ENCODE measurements around the gene CST3. TPM values are rescaled to one million over a fixed set of nuclear protein-coding genes. Genes with fewer than 3 reads are reported as not detected.
"Not testable (repeated sequence)": the region's sequence is repeated elsewhere in the genome, so short reads cannot be mapped to it uniquely, and the experiment has no call there.

CST3 gene
- total RNA-seq, 1 experiment from 2014 or later: 82.7 TPM

- CTCF ChIA-PET: no interaction called here
- Histone ChIP-seq H3K27me3 (replicated peaks; ENCODE audit: insufficient read depth, low read depth, low read length, poor library complexity) (peaks cover 3% of the 10 kb centered on the region), H3K27ac (ENCODE audit: low read depth, low read length, poor library complexity, severe bottlenecking) (no peak overlapping the region), H3K4me3 (ENCODE audit: low read depth, low read length, poor library complexity, severe bottlenecking) (no peak overlapping the region), H3K9me3 (ENCODE audit: low read depth, low read length, poor library complexity, severe bottlenecking) (no peaks in the 10 kb centered on the region), H3K4me1 (ENCODE audit: insufficient read depth, low read length, poor library complexity, severe bottlenecking) (no peaks in the 10 kb centered on the region), H3K36me3 (ENCODE audit: insufficient read depth, low read length, poor library complexity, severe bottlenecking) (no peaks in the 10 kb centered on the region)
- POLR2A ChIA-PET (ENCODE audit: low non-redundant PET): no interaction called here
- no peak for DNase-seq (ENCODE audit: low spot score)
- intact Hi-C loops (cut with micrococcal nuclease; ENCODE audit: unreplicated experiment): loop anchor here (10.0 kb wide), 1 partner anchor 324 kb away; the partner anchor contains the start of gene GGTLC1
- no TSS peak for BruUV-seq (replicated peaks)
- TF ChIP-seq CTCF (conservative IDR thresholded peaks at IDR 0.05; ENCODE audit: low read depth, low read length) (no peak), EZH2 (IDR thresholded peaks at IDR 0.05; ENCODE audit: borderline replicate concordance, low read depth, low read length, poor library complexity, severe bottlenecking) (no peak)
These were observed 23.3 kb upstream of the CST3 start for GRCh38 chr20:23661002-23661429.

GRCh38 chr20:23659989-23660837 is 22.5 kb upstream of the CST3 start:
- no peak for DNase-seq (ENCODE audit: low spot score)
- no peaks in the 10 kb centered on the region for H3K9me3 ChIP-seq (ENCODE audit: low read depth, low read length, poor library complexity, severe bottlenecking)
- intact Hi-C loops (cut with micrococcal nuclease; ENCODE audit: unreplicated experiment): loop anchor here (10.0 kb wide), 1 partner anchor 325 kb away; the partner anchor contains the start of gene GGTLC1
- TF ChIP-seq EZH2 (IDR thresholded peaks at IDR 0.05; ENCODE audit: borderline replicate concordance, low read depth, low read length, poor library complexity, severe bottlenecking) (no peak), CTCF (conservative IDR thresholded peaks at IDR 0.05; ENCODE audit: low read depth, low read length) (no peak)
- no peak overlapping the region for H3K4me3 ChIP-seq (ENCODE audit: low read depth, low read length, poor library complexity, severe bottlenecking)
- H3K36me3 ChIP-seq (ENCODE audit: insufficient read depth, low read length, poor library complexity, severe bottlenecking): no peaks in the 10 kb centered on the region
- BruUV-seq (replicated peaks): no TSS peak
- H3K27me3 ChIP-seq (replicated peaks; ENCODE audit: insufficient read depth, low read depth, low read length, poor library complexity): peaks cover 3% of the 10 kb centered on the region
- no peak overlapping the region for H3K27ac ChIP-seq (ENCODE audit: low read depth, low read length, poor library complexity, severe bottlenecking)
- no peaks in the 10 kb centered on the region for H3K4me1 ChIP-seq (ENCODE audit: insufficient read depth, low read length, poor library complexity, severe bottlenecking)
- ChIA-PET POLR2A (ENCODE audit: low non-redundant PET) (no interaction called here), CTCF (no interaction called here)

- H3K4me3 ChIP-seq (ENCODE audit: low read depth, low read length, poor library complexity, severe bottlenecking); DNase-seq (ENCODE audit: low spot score); H3K4me1 ChIP-seq (ENCODE audit: insufficient read depth, low read length, poor library complexity, severe bottlenecking); CTCF ChIA-PET; H3K27me3 ChIP-seq (replicated peaks; ENCODE audit: insufficient read depth, low read depth, low read length, poor library complexity); intact Hi-C loops (cut with micrococcal nuclease; ENCODE audit: unreplicated experiment); BruUV-seq (replicated peaks); H3K9me3 ChIP-seq (ENCODE audit: low read depth, low read length, poor library complexity, severe bottlenecking); POLR2A ChIA-PET (ENCODE audit: low non-redundant PET); H3K27ac ChIP-seq (ENCODE audit: low read depth, low read length, poor library complexity, severe bottlenecking); H3K36me3 ChIP-seq (ENCODE audit: insufficient read depth, low read length, poor library complexity, severe bottlenecking): not testable (repeated sequence)
These were observed 21.8 kb upstream of the CST3 start for GRCh38 chr20:23659610-23659988.
